ENCODE measurements around the gene BTK. TPM values are rescaled to one million over a fixed set of nuclear protein-coding genes. Genes with fewer than 3 reads are reported as not detected.

BTK gene
- total and polyA plus RNA-seq, 9 of the 15 experiments (the other 6 are each of a cell fraction or from before 2014, with no cell fraction given) = 14.9 to 93.4 (median 65.2) TPM

- TF ChIP-seq CREB3L1 (IDR thresholded peaks at IDR 0.05; ENCODE audit: borderline replicate concordance, low read depth) (no peak), WHSC1 (IDR thresholded peaks at IDR 0.05; ENCODE audit: low read length) (no peak), POLR3A (IDR thresholded peaks at IDR 0.05; ENCODE audit: borderline replicate concordance, extremely low read depth, insufficient read depth, insufficient read length) (no peak), DEAF1 (CRISPR knock-in tag; IDR thresholded peaks at IDR 0.05) (peak; percentile 60), EZH2 (IDR thresholded peaks at IDR 0.05; ENCODE audit: borderline replicate concordance, low read depth, low read length) (no peak), REST (IDR thresholded peaks at IDR 0.05; ENCODE audit: borderline replicate concordance) (peak; percentile 31; the same call in 1 of the 2 replicates), REST (CRISPR knock-in tag; IDR thresholded peaks at IDR 0.05; ENCODE audit: low read depth) (no peak), CCAR2 (IDR thresholded peaks at IDR 0.05; ENCODE audit: low read depth, low read length) (no peak), KAT7 (CRISPR knock-in tag; IDR thresholded peaks at IDR 0.05; ENCODE audit: borderline replicate concordance) (no peak), KAT8 (IDR thresholded peaks at IDR 0.05; ENCODE audit: low read depth) (no peak), PTRF (tag; IDR thresholded peaks at IDR 0.05) (no peak), KDM1A (IDR thresholded peaks at IDR 0.05) (no peak), NCOA6 (IDR thresholded peaks at IDR 0.05) (no peak)
Measured at GRCh38 chrX:101415180-101416145, 29.5 kb upstream of the BTK start (continued).
